Transverse colon (tissue), 4 donors: Measurements from ENCODE around the gene NXPH2.

Experiments used
- EP300 ChIP-seq: sonication (generic); formaldehyde crosslinking; IDR thresholded peaks from one replicate; pipeline ENCODE4 v1.6.1; 2017; ENCODE audit warnings: antibody characterized with exemption, low read depth
- POLR2A ChIP-seq: fragments of 450-650 bp; IDR thresholded peaks from one replicate; pipeline ENCODE4 v1.6.1; 2016; ENCODE audit warnings: antibody characterized with exemption, mild to moderate bottlenecking, moderate library complexity
- POLR2AphosphoS5 ChIP-seq, 3 donors: sonication (generic); formaldehyde crosslinking; IDR thresholded peaks; one replicate each; pipeline ENCODE4 v1.6.1; 2016; ENCODE audit warnings: antibody characterized with exemption in 3 of 3
- TF ChIP-seq, protein P1 (sequence below), 5 experiments: fragments of 200-600 bp in 3 of 5; fragments of 450-650 bp in 2 of 5; sonication (generic) in 3 of 5; IDR thresholded peaks; 1 replicate in 2 of 5; 2 replicates in 3 of 5; pipeline ENCODE4 v1.5.1; 2016 to 2017; ENCODE audit warnings: antibody characterized with exemption in 5 of 5, inconsistent platforms in 3 of 5, mild to moderate bottlenecking in 2 of 5, moderate library complexity in 1 of 5

DNA sequence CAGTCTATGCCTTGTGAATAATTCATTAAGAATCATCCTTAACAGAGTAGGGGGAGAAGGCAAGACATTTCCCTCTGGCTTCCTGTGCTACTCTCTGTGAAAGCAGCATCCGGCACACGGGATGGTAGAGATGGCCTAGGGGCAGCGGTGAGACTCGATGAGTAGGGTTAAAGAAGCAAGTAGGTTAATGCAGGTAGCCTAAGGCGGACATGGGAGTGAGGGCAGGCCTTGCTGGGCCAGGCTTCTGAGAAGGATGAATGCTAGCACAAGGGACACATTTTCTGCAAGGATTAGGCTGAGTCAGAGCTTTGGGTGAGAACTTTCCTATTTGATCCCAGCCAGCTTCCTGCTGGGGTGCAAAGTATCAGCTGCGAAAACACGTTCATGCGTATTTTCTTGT, 80.8 kb downstream of the NXPH2 start:
- TF ChIP-seq, protein P1, sequence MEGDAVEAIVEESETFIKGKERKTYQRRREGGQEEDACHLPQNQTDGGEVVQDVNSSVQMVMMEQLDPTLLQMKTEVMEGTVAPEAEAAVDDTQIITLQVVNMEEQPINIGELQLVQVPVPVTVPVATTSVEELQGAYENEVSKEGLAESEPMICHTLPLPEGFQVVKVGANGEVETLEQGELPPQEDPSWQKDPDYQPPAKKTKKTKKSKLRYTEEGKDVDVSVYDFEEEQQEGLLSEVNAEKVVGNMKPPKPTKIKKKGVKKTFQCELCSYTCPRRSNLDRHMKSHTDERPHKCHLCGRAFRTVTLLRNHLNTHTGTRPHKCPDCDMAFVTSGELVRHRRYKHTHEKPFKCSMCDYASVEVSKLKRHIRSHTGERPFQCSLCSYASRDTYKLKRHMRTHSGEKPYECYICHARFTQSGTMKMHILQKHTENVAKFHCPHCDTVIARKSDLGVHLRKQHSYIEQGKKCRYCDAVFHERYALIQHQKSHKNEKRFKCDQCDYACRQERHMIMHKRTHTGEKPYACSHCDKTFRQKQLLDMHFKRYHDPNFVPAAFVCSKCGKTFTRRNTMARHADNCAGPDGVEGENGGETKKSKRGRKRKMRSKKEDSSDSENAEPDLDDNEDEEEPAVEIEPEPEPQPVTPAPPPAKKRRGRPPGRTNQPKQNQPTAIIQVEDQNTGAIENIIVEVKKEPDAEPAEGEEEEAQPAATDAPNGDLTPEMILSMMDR (IDR thresholded peaks at IDR 0.05): no peak
- no peak for TF ChIP-seq POLR2AphosphoS5 (IDR thresholded peaks at IDR 0.05)
- TF ChIP-seq POLR2A: no peak
- TF ChIP-seq EP300: no peak
